ENCODE results near the gene FYB1. TPM values are rescaled to one million over a fixed set of nuclear protein-coding genes. Genes with fewer than 3 reads are reported as not detected.

FYB1 gene
- total RNA-seq, 1 experiment from 2014 or later: not detected

DNA sequence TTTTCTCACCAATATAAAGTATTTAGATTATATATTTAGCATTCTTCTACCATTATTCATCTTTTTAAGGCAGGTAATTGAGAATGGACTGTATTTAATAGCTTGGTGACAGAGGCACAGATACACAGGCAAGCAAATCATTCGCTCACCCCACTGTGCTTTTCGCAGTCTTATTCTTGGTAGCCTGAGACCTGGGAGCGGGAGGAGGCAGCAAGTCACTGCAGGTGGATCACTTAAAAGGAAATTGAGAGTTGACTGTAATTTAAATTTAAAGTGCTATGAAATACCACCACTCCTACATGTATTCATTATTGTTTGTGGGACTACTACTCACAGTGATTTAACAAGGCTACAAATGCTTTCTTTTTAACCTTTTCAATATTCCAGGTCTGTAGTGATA is 154.9 kb downstream of the FYB1 start:
- Mint-ChIP-seq H3K27ac (peak overlapping the region in 1 of 3 experiments; percentile 70; a peak in 1 of 7 replicates), H3K27me3 (ENCODE audit: low read depth) (no peaks in the 10 kb centered on the region), H3K4me1 (peaks cover 23 to 31% of the 10 kb centered on the region in 2 experiments), H3K36me3 (ENCODE audit: insufficient read depth in 1 of 3, low read depth in 3 of 3) (peaks cover 23 to 28% (median 28%) of the 10 kb centered on the region in 3 experiments), H3K9me3 (peaks cover 15 to 24% of the 10 kb centered on the region in 2 experiments), H3K4me3 (no peak overlapping the region; a peak in 1 of 5 replicates)
- Histone ChIP-seq H3K79me2 (ENCODE audit: insufficient read depth, low read length) (peaks cover 2% of the 10 kb centered on the region; the same call in 1 of the 2 replicates), H3K23me2 (ENCODE audit: insufficient read length, low read depth, low read length, poor library complexity, severe bottlenecking) (no peaks in the 10 kb centered on the region), H3K79me1 (ENCODE audit: insufficient read depth, low read depth, low read length, poor library complexity, severe bottlenecking) (no peaks in the 10 kb centered on the region), H2BK20ac (ENCODE audit: low read depth, low read length, poor library complexity, severe bottlenecking) (no peak overlapping the region), H4K20me1 (ENCODE audit: control insufficient read depth, insufficient read depth, insufficient read length) (no peaks in the 10 kb centered on the region), H4K5ac (ENCODE audit: insufficient read length, low read depth, low read length) (no peak overlapping the region), H2BK15ac (ENCODE audit: low read depth, low read length) (no peak overlapping the region), H3K14ac (ENCODE audit: insufficient read depth, low read length) (no peak overlapping the region), H2BK5ac (ENCODE audit: insufficient read length, low read length) (no peak overlapping the region), H3K4me1 (ENCODE audit: insufficient read depth, low read length) (peaks cover 3% of the 10 kb centered on the region; the same call in 1 of the 2 replicates), H3K27me3 (ENCODE audit: insufficient read depth, low read length) (no peaks in the 10 kb centered on the region), H3K56ac (ENCODE audit: insufficient read length, low read depth, low read length) (no peak overlapping the region), H3K4me2 (ENCODE audit: insufficient read depth, insufficient read length, low read length) (no peak overlapping the region), H3K4ac (ENCODE audit: low read depth, low read length) (no peak overlapping the region), H2AK5ac (ENCODE audit: insufficient read length, low read length) (no peak overlapping the region), H2BK12ac (ENCODE audit: insufficient read length, low read depth, low read length) (no peak overlapping the region), H3K9me3 (ENCODE audit: control insufficient read depth, low read depth, low read length) (peaks cover 16% of the 10 kb centered on the region), H4K8ac (replicated peaks; ENCODE audit: insufficient read length, low read depth, low read length) (no peak overlapping the region), H3K23ac (ENCODE audit: insufficient read length, low read depth, low read length) (no peak overlapping the region), H2AFZ (ENCODE audit: low read length) (no peak overlapping the region), H2BK120ac (ENCODE audit: low read depth, low read length, poor library complexity, severe bottlenecking) (no peak overlapping the region), H3K18ac (ENCODE audit: insufficient read length, low read depth, low read length) (no peak overlapping the region), H3K27ac (ENCODE audit: insufficient read length, low read depth, low read length) (no peak overlapping the region), H3T11ph (ENCODE audit: low read length) (no peak overlapping the region), H4K91ac (ENCODE audit: insufficient read length, low read depth, low read length) (no peak overlapping the region), H3K9ac (ENCODE audit: extremely low read depth, insufficient read length, low read length) (no peak overlapping the region)
- TF ChIP-seq, protein P1, sequence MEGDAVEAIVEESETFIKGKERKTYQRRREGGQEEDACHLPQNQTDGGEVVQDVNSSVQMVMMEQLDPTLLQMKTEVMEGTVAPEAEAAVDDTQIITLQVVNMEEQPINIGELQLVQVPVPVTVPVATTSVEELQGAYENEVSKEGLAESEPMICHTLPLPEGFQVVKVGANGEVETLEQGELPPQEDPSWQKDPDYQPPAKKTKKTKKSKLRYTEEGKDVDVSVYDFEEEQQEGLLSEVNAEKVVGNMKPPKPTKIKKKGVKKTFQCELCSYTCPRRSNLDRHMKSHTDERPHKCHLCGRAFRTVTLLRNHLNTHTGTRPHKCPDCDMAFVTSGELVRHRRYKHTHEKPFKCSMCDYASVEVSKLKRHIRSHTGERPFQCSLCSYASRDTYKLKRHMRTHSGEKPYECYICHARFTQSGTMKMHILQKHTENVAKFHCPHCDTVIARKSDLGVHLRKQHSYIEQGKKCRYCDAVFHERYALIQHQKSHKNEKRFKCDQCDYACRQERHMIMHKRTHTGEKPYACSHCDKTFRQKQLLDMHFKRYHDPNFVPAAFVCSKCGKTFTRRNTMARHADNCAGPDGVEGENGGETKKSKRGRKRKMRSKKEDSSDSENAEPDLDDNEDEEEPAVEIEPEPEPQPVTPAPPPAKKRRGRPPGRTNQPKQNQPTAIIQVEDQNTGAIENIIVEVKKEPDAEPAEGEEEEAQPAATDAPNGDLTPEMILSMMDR (conservative IDR thresholded peaks at IDR 0.05): no peak
- no peak for DNase-seq
- no CpG with 5 or more reads among the region's 3 CpGs for WGBS (ENCODE audit: extremely low coverage, insufficient read length, low lambda C conversion rate)

Data from H9 (cell line).